ENCODE data around the gene RNF213. TPM values are rescaled to one million over a fixed set of nuclear protein-coding genes. Genes with fewer than 3 reads are reported as not detected.
A peak's percentile ranks its signal among the peaks of the same experiment; 100 is the strongest.
"Not testable (repeated sequence)": the region's sequence is repeated elsewhere in the genome, so short reads cannot be mapped to it uniquely, and the experiment has no call there.

Gene RNF213
- total RNA-seq, 1 donor, result 134 TPM

DNA sequence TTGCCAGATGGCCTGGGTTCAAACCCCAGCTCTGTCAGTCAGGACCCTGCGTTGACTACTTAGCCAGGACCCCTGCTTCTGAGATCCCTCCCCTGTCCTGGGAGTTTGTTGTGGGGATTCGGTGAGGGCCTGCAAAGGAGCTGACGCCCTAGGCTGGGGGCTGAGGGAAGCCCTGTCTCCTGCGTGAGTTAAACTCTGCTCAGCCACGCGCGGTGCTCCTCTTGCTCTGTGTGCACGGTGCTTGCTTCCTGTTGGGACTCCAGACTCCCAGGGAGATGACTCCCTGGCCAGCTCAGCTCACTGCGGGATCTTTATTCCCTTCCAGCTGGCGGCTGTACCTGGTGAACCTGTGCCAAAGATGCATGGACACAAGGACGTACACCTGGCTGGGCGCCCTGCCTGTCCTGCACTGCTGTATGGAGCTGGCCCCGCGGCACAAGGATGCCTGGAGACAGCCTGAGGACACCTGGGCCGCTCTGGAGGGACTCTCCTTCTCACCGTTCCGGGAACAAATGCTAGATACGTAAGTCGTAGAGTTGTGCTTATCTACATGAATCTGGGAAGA lies 37.4 kb downstream of the RNF213 start:
- H3K36me3 ChIP-seq (ENCODE audit: insufficient read depth, low read length), result peaks cover 74% of the 10 kb centered on the region

GRCh38 chr17:80299350-80300100 lies 38.9 kb downstream of the RNF213 start:
- not testable (repeated sequence) for H3K4me2 ChIP-seq (ENCODE audit: insufficient read depth, low read length); H3K27ac ChIP-seq (ENCODE audit: low read depth, low read length); H4K20me1 ChIP-seq (ENCODE audit: insufficient read depth, low read length); DNase-seq (ENCODE audit: insufficient read length, low spot score, missing footprints); H2AFZ ChIP-seq (ENCODE audit: low read length); H3K4me1 ChIP-seq (ENCODE audit: insufficient read depth, low read length); H3K27me3 ChIP-seq (ENCODE audit: insufficient read depth, low read length); H3K79me2 ChIP-seq (ENCODE audit: insufficient read depth, low read length); H3K9me3 ChIP-seq (ENCODE audit: low read depth, low read length); H3K4me3 ChIP-seq (ENCODE audit: insufficient read depth, low read length)
- peaks cover 78% of the 10 kb centered on the region for H3K36me3 ChIP-seq (ENCODE audit: insufficient read depth, low read length)

More for the DNA sequence above, 37.4 kb downstream of the RNF213 start:
- no peak for TF ChIP-seq CTCF (IDR thresholded peaks at IDR 0.05; ENCODE audit: extremely low read depth, low read depth, low read length)
- H3K4me2 ChIP-seq (ENCODE audit: insufficient read depth, low read length), result no peak overlapping the region
- H3K27ac ChIP-seq (ENCODE audit: low read depth, low read length), result no peak overlapping the region
- H3K79me2 ChIP-seq (ENCODE audit: insufficient read depth, low read length), result no peaks in the 10 kb centered on the region
- H4K20me1 ChIP-seq (ENCODE audit: insufficient read depth, low read length), result peaks cover 12% of the 10 kb centered on the region
- H3K4me3 ChIP-seq (ENCODE audit: insufficient read depth, low read length), result no peak overlapping the region
- no peaks in the 10 kb centered on the region for H3K4me1 ChIP-seq (ENCODE audit: insufficient read depth, low read length)
- DNase-seq (ENCODE audit: insufficient read length, low spot score, missing footprints), result peak; percentile 35
- no peaks in the 10 kb centered on the region for H3K9me3 ChIP-seq (ENCODE audit: low read depth, low read length)
- no peak overlapping the region for H2AFZ ChIP-seq (ENCODE audit: low read length)
- no peaks in the 10 kb centered on the region for H3K27me3 ChIP-seq (ENCODE audit: insufficient read depth, low read length)

- not testable (repeated sequence) for H3K79me2 ChIP-seq (ENCODE audit: insufficient read depth, low read length); H3K4me1 ChIP-seq (ENCODE audit: insufficient read depth, low read length); H4K20me1 ChIP-seq (ENCODE audit: insufficient read depth, low read length); H3K4me2 ChIP-seq (ENCODE audit: insufficient read depth, low read length); H3K27me3 ChIP-seq (ENCODE audit: insufficient read depth, low read length); H3K27ac ChIP-seq (ENCODE audit: low read depth, low read length); H2AFZ ChIP-seq (ENCODE audit: low read length); DNase-seq (ENCODE audit: insufficient read length, low spot score, missing footprints); H3K4me3 ChIP-seq (ENCODE audit: insufficient read depth, low read length); H3K9me3 ChIP-seq (ENCODE audit: low read depth, low read length)
- peaks cover 77% of the 10 kb centered on the region for H3K36me3 ChIP-seq (ENCODE audit: insufficient read depth, low read length)
Observed at GRCh38 chr17:80300756-80301155, 40.1 kb downstream of the RNF213 start.

DNA sequence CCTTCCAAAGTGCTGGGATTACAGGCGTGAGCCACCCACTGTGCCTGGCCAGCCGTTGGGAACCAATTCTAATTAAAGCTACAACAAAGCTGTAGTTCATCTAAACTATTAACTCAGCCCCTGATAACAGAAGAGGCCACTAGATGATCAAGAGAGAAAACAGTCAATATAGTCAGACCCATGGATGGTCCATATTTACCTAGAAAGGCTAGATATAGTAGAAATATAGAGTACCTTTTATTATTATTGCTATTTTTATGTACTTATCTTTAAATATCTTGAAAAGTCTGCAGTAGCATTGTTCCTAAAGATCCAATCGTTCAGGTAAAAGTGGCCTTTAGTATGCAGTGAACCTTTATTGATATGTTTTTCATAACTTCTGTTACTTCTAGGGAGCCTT lies 43.2 kb downstream of the RNF213 start:
- Histone ChIP-seq H3K4me1 (ENCODE audit: insufficient read depth, low read length) (no peaks in the 10 kb centered on the region), H2AFZ (ENCODE audit: low read length) (no peak overlapping the region), H3K27me3 (ENCODE audit: insufficient read depth, low read length) (no peaks in the 10 kb centered on the region), H3K36me3 (ENCODE audit: insufficient read depth, low read length) (peaks cover 80% of the 10 kb centered on the region), H3K9me3 (ENCODE audit: low read depth, low read length) (no peaks in the 10 kb centered on the region), H3K4me2 (ENCODE audit: insufficient read depth, low read length) (no peak overlapping the region), H3K4me3 (ENCODE audit: insufficient read depth, low read length) (no peak overlapping the region), H3K79me2 (ENCODE audit: insufficient read depth, low read length) (no peaks in the 10 kb centered on the region), H4K20me1 (ENCODE audit: insufficient read depth, low read length) (peaks cover 4% of the 10 kb centered on the region), H3K27ac (ENCODE audit: low read depth, low read length) (no peak overlapping the region)
- DNase-seq (ENCODE audit: insufficient read length, low spot score, missing footprints), result no peak
- no peak for TF ChIP-seq CTCF (IDR thresholded peaks at IDR 0.05; ENCODE audit: extremely low read depth, low read depth, low read length)
